Nephron progenitor cell (in vitro differentiated cells): Measurements from ENCODE around the gene DAB2IP.

Experiments
- DNase-seq: peaks from one replicate; pipeline ENCODE4 v3.0.0; 2021
- H3K27ac Mint-ChIP-seq: 2 replicates; pipeline ENCODE4 v1.8.0; 2021; ENCODE audit warnings: mild to moderate bottlenecking, moderate library complexity, mixed read lengths
- H3K27me3 Mint-ChIP-seq: 2 replicates; pipeline ENCODE4 v1.8.0; 2021; ENCODE audit warnings: mild to moderate bottlenecking, low read depth, mixed read lengths; ENCODE audit not compliant: poor library complexity
- H3K36me3 Mint-ChIP-seq: 2 replicates; pipeline ENCODE4 v1.8.0; 2021; ENCODE audit warnings: low read depth, mixed read lengths
- H3K4me1 Mint-ChIP-seq: 2 replicates; pipeline ENCODE4 v1.8.0; 2021; ENCODE audit warnings: mixed read lengths
- H3K4me3 Mint-ChIP-seq: 2 replicates; pipeline ENCODE4 v1.8.0; 2021; ENCODE audit warnings: mild to moderate bottlenecking, moderate library complexity, mixed read lengths
- H3K9me3 Mint-ChIP-seq: 2 replicates; pipeline ENCODE4 v1.8.0; 2021; ENCODE audit warnings: mild to moderate bottlenecking, moderate library complexity, mixed read lengths
- TF ChIP-seq, protein P1 (sequence below): fragments of 200-600 bp; sonication (generic); IDR thresholded peaks from 2 replicates; pipeline ENCODE4 v1.5.0; 2021; ENCODE audit warnings: antibody characterized with exemption

DAB2IP gene

DNA sequence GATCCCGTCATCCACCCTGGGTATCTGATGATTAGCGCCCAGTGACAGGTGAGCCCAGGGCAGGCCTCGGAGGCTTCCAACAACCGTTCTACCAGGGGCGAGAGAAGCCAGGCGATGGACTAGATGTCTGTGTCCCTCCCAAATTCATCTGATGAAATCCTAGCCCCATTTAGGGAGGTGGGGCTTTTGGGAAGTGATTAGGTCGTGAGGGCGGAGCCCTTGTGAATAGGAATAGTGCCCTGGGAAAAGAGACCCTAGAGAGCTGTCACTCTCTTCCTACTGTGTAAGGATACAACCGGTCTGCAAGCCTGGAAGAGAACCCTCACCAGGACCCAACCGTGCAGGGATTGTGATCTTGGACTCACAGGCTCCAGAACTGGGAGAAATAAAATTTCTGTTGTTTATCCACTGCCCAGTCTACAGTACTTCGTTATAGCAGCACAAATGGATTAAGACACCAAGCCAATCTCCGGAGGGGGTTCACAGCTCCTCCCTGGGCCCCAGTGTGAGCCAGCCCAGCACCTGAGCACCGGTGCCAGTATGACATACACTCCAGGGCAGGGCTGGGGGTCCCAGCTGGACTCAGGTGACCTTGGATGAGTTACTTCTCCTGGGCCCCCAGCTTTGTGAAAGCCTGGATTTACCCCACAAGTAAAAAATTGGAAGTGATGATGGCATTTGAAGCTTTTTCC lies 162.2 kb downstream of the DAB2IP start:
- H3K4me1 Mint-ChIP-seq: peaks cover 49% of the 10 kb centered on the region
- H3K27me3 Mint-ChIP-seq: peaks cover 32% of the 10 kb centered on the region
- TF ChIP-seq, protein P1, sequence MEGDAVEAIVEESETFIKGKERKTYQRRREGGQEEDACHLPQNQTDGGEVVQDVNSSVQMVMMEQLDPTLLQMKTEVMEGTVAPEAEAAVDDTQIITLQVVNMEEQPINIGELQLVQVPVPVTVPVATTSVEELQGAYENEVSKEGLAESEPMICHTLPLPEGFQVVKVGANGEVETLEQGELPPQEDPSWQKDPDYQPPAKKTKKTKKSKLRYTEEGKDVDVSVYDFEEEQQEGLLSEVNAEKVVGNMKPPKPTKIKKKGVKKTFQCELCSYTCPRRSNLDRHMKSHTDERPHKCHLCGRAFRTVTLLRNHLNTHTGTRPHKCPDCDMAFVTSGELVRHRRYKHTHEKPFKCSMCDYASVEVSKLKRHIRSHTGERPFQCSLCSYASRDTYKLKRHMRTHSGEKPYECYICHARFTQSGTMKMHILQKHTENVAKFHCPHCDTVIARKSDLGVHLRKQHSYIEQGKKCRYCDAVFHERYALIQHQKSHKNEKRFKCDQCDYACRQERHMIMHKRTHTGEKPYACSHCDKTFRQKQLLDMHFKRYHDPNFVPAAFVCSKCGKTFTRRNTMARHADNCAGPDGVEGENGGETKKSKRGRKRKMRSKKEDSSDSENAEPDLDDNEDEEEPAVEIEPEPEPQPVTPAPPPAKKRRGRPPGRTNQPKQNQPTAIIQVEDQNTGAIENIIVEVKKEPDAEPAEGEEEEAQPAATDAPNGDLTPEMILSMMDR: no peak
- no peak for DNase-seq
- H3K9me3 Mint-ChIP-seq: no peaks in the 10 kb centered on the region
- no peak overlapping the region for H3K27ac Mint-ChIP-seq
- no peak overlapping the region for H3K4me3 Mint-ChIP-seq
- no peaks in the 10 kb centered on the region for H3K36me3 Mint-ChIP-seq

DNA sequence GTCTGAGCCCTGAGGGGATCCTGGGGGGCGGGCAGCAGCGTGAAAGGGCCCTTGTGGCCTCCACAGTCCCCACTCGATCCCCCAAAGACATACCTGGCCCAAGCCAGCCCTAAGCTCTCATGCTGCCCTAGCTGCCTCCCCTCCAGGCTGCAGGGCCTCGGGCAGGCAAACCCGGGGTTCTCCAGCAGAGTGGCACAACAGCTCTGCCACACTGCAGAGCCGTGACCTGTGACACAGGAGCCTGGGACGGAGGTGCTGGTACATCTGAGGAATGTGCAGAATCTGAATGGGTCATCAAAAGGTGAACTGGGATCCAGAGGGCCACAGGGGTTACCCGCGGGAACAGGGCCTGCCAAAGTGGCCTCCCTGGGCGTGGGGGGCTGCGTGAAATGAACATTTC lies 163.2 kb downstream of the DAB2IP start:
- DNase-seq: peak; percentile 36
- peaks cover 58% of the 10 kb centered on the region for H3K4me1 Mint-ChIP-seq
- H3K4me3 Mint-ChIP-seq: no peak overlapping the region
- H3K36me3 Mint-ChIP-seq: no peaks in the 10 kb centered on the region
- H3K27me3 Mint-ChIP-seq: peaks cover 35% of the 10 kb centered on the region
- no peaks in the 10 kb centered on the region for H3K9me3 Mint-ChIP-seq
- TF ChIP-seq, protein P1: no peak
- H3K27ac Mint-ChIP-seq: no peak overlapping the region

DNA sequence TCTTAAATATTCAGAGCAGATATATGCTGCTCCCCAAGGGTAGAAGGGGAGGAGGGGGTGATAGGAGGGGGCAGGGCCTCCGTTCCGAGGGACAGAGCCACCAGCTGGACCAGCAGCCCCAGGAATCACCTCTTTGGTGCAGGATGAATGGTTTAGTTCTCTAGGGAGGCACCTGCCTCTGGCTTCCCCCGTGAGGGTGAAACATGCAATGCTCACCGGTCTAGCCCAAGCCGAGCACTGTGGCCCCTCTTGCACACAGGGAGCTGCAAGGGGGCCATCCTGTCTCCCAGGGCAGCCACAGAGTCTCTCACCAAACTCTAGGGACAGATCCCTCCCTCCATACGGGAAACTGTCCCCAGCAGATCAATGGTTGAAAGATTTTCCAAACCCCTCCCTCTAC lies 163.7 kb downstream of the DAB2IP start:
- Mint-ChIP-seq H3K4me3 (no peak overlapping the region), H3K9me3 (no peaks in the 10 kb centered on the region), H3K4me1 (peaks cover 63% of the 10 kb centered on the region), H3K36me3 (no peaks in the 10 kb centered on the region), H3K27me3 (peaks cover 36% of the 10 kb centered on the region), H3K27ac (no peak overlapping the region)
- DNase-seq: no peak
- TF ChIP-seq, protein P1: no peak

DNA sequence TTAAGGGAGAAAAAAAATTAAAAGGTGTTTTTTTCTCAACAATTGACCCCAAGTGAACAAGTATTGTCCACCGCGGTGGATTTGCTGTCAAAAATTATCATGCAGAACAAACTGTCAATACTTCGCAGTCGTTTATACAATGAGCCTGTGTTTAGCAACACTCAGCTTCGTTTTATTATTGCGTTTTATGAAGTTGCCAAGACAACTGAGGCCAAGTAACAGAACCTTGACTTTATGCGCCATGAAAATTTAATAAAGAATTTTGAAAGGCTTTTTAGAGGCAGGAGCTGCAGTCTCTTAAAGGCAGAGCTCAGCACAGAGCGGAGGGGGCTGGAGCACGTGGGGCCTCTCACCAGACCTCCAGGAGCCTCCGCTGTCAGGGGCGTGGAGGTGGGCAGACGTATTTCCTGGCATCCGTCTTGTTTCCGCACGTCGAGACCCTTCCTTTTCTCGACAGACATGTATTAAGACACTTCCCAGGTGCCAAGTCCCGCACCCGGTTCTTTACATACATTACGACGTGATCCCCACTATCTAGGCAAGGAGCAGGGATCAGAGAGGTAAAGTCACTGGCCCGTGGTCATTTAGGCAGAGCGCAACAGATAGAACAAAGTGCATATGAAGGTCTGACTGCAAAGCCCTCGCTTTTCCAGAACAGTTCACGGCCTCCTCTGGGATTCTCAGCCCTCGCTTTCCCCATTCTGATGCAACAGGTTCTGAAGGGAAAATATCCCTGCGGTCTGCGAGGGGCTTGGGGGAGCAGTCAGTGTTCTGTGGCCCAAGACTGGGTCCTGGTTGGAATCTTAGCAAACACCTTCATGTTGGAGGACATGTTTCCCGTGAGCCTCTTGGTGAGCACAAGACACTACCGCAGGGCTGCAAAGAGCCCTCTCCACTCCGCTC lies 164.4 kb downstream of the DAB2IP start:
- Mint-ChIP-seq H3K9me3 (no peaks in the 10 kb centered on the region), H3K4me1 (peaks cover 70% of the 10 kb centered on the region), H3K27ac (no peak overlapping the region), H3K4me3 (no peak overlapping the region), H3K27me3 (peaks cover 36% of the 10 kb centered on the region), H3K36me3 (no peaks in the 10 kb centered on the region)
- no peak for DNase-seq
- TF ChIP-seq, protein P1: no peak

DNA sequence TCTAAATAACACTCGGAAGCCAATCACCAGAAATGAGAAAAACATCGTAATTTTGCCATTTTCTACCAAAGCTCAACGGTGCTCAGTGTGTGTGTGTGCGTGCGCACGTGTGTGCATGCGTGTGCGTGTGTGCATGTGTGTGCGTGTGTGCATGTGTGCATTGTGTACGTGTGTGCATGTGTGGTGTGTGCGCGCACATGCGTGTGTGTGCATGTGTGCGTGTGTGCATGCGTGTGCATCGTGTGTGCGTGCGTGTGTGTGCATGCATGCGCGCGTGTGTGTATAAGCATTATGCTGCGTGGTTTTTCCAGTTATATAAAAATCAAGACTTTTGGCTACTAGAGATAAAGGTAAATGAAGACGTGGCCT lies 165.0 kb downstream of the DAB2IP start:
- H3K4me1 Mint-ChIP-seq: peaks cover 74% of the 10 kb centered on the region
- H3K27ac Mint-ChIP-seq: no peak overlapping the region
- no peaks in the 10 kb centered on the region for H3K36me3 Mint-ChIP-seq
- H3K9me3 Mint-ChIP-seq: no peaks in the 10 kb centered on the region
- DNase-seq: no peak
- peaks cover 39% of the 10 kb centered on the region for H3K27me3 Mint-ChIP-seq
- no peak overlapping the region for H3K4me3 Mint-ChIP-seq
- TF ChIP-seq, protein P1: no peak
